Activated CD4-positive, alpha-beta memory T cell treated with anti-CD3 and anti-CD28 coated beads, Interleukin-2, amount 10 ng/mL, durations not matched to agents 7 days and 5 days (primary cell): ENCODE data around the gene TM9SF4. TPM values are rescaled to one million over a fixed set of nuclear protein-coding genes. Genes with fewer than 3 reads are reported as not detected.
A peak's percentile ranks its signal among the peaks of the same experiment; 100 is the strongest.

Source experiments
- CTCF ChIA-PET: fragments of 350-600 bp; sonication (Branson Sonifier 250); formaldehyde crosslinking; loops from one replicate; lab custom pipeline; 2021; ENCODE audit warnings: antibody characterized with exemption, inconsistent platforms; lab: Charles Lee
- POLR2A ChIA-PET: fragments of 350-600 bp; sonication (Branson Sonifier 250); formaldehyde crosslinking; loops from one replicate; lab custom pipeline; 2021; ENCODE audit warnings: antibody characterized with exemption; lab: Charles Lee
- DNase-seq: peaks from one replicate; pipeline ENCODE4 v3.0.0-alpha.2; 2020
- H3K27ac Mint-ChIP-seq: one replicate; pipeline ENCODE4 v1.8.0; 2021; ENCODE audit warnings: mild to moderate bottlenecking, mixed read lengths
- H3K27me3 Mint-ChIP-seq: one replicate; pipeline ENCODE4 v1.8.0; 2021; ENCODE audit warnings: mixed read lengths
- H3K36me3 Mint-ChIP-seq: one replicate; pipeline ENCODE4 v1.8.0; 2021; ENCODE audit warnings: low read depth, mixed read lengths
- H3K4me1 Mint-ChIP-seq: one replicate; pipeline ENCODE4 v1.8.0; 2021; ENCODE audit warnings: mixed read lengths
- H3K4me3 Mint-ChIP-seq: one replicate; pipeline ENCODE4 v1.8.0; 2021; ENCODE audit warnings: mild to moderate bottlenecking, mixed read lengths
- H3K9me3 Mint-ChIP-seq: one replicate; pipeline ENCODE4 v1.8.0; 2021; ENCODE audit warnings: mixed read lengths
- total RNA-seq, 2 experiments: library from RNA; stranded (reverse); gene quantifications; one replicate each; pipeline ENCODE4 v1.2.3, GENCODE V29; 2021

The TM9SF4 gene
- total RNA-seq, 2 experiments from 2014 or later: 37.6 to 38.6 TPM

DNA sequence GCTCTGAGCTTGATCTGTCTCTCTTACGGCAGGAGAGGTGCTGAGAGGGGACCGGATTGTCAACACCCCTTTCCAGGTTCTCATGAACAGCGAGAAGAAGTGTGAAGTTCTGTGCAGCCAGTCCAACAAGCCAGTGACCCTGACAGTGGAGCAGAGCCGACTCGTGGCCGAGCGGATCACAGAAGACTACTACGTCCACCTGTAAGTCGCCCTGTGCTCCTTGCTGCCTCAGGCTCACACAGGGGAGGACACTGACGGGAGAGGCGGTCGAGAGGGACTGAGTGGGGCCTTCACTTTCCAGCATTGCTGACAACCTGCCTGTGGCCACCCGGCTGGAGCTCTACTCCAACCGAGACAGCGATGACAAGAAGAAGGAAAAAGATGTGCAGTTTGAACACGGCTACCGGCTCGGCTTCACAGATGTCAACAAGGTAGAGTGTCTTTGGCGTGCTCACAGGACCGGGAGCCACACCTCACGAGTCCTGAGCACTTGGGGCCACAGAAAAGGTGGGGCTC is 32.0 kb downstream of the TM9SF4 start:
- Mint-ChIP-seq H3K9me3 (no peaks in the 10 kb centered on the region), H3K4me3 (no peak overlapping the region), H3K4me1 (no peaks in the 10 kb centered on the region), H3K27ac (no peak overlapping the region), H3K27me3 (no peaks in the 10 kb centered on the region), H3K36me3 (peaks cover 75% of the 10 kb centered on the region)
- no peak for DNase-seq
- ChIA-PET POLR2A (no interaction called here), CTCF (no interaction called here)

DNA sequence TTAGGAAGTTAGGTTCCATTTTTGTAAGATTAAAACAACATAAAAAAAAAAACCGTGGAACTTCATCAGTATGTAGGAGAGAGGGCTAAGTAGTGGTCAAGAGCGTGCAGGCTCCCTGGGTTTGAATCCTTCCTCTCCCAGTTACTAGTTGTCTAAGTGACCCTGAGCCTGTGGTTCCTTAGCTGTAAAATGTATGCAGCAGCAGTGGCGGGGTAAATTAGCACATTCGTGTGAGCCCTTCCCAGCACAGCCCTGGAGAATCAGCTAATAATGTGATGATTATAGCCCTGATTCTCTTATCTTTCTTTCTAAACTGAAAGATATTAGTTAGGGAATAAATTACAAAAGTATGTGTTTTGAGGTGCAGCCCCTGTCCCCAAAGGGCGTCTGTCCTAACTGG is 32.6 kb downstream of the TM9SF4 start:
- POLR2A ChIA-PET: no interaction called here
- CTCF ChIA-PET: no interaction called here

DNA sequence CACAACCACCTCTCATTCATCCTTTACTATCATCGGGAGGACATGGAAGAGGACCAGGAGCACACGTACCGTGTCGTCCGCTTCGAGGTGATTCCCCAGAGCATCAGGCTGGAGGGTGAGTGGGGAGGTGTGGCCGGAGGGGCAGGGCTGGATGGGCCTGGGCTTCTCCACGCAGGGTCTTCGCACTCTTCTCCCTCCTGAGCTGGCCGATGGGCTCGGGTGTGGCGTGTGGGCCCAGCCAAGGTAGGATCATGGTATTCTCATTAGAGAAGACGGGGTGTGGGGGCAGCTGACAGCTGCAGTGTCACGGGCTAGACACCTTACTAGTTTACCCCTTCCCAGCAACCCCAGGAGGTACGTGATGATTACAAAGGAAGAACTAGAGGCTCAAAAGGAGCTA is 33.5 kb downstream of the TM9SF4 start:
- Mint-ChIP-seq H3K36me3 (peaks cover 74% of the 10 kb centered on the region), H3K9me3 (no peaks in the 10 kb centered on the region), H3K27ac (no peak overlapping the region), H3K27me3 (no peaks in the 10 kb centered on the region), H3K4me1 (no peaks in the 10 kb centered on the region), H3K4me3 (no peak overlapping the region)
- CTCF ChIA-PET: no interaction called here
- POLR2A ChIA-PET: no interaction called here
- DNase-seq: no peak

More for the DNA sequence above, 32.6 kb downstream of the TM9SF4 start:
- DNase-seq: no peak
- Mint-ChIP-seq H3K4me3 (no peak overlapping the region), H3K27me3 (no peaks in the 10 kb centered on the region), H3K9me3 (no peaks in the 10 kb centered on the region), H3K27ac (no peak overlapping the region), H3K4me1 (no peaks in the 10 kb centered on the region), H3K36me3 (peaks cover 76% of the 10 kb centered on the region)

DNA sequence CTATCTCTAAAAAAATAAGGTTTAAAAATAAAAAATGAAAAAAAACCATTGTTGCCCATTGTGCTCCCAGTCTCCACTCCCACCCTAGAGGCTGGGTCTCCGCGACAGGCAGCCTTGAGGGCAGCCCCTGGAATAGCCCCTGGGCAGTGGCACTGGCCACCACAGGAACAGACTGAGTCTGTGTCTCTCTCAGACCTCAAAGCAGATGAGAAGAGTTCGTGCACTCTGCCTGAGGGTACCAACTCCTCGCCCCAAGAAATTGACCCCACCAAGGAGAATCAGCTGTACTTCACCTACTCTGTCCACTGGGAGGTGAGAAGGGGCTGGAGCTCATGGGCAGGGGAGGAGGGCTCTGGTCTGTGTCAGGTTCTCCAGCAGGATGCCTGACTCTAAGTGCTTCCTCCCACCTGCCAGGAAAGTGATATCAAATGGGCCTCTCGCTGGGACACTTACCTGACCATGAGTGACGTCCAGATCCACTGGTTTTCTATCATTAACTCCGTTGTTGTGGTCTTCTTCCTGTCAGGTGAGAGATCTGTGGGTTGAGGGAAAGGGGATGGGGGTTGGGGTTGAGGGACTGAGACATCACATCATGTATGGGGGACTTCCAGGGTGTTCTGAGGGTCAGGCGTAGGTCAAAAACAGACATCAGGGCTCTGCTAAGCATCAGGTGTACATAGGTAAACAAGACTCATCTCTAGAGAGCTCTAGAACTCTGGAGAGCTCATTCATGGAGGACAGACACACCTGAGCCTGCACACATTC is 35.6 kb downstream of the TM9SF4 start:
- DNase-seq: no peak
- no peak overlapping the region for H3K27ac Mint-ChIP-seq
- H3K27me3 Mint-ChIP-seq: no peaks in the 10 kb centered on the region
- no peaks in the 10 kb centered on the region for H3K9me3 Mint-ChIP-seq
- no peaks in the 10 kb centered on the region for H3K4me1 Mint-ChIP-seq
- H3K4me3 Mint-ChIP-seq: no peak overlapping the region
- ChIA-PET POLR2A (no interaction called here), CTCF (no interaction called here)
- H3K36me3 Mint-ChIP-seq: peaks cover 65% of the 10 kb centered on the region

DNA sequence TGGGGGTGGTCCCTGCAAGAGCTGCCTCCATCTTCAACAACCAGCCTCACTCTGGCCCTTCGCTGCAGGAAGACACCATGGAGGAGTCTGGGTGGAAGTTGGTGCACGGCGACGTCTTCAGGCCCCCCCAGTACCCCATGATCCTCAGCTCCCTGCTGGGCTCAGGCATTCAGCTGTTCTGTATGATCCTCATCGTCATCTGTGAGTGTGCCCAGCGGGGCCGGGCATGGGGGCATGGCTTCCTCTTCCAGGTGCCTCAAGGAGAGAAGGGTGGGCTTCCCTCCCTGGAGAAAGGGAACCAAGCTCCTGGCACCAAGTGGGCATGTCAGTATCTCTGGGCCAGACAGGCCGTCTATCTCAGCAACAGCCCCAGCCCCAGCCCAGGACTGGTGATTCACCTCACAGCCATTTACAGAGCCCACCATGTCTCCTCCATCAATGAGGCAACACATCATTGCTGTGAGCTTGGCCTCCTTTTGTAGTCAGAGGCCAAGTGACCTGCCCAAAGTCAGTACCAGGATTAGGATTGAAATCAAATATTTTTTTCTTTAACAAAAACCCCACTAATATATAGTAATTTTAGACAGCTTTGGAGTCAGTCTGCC is 40.2 kb downstream of the TM9SF4 start:
- H3K4me3 Mint-ChIP-seq: no peak overlapping the region
- no peaks in the 10 kb centered on the region for H3K9me3 Mint-ChIP-seq
- H3K36me3 Mint-ChIP-seq: peaks cover 55% of the 10 kb centered on the region
- H3K27ac Mint-ChIP-seq: no peak overlapping the region
- no peak for DNase-seq
- ChIA-PET CTCF (no interaction called here), POLR2A (no interaction called here)
- no peaks in the 10 kb centered on the region for H3K27me3 Mint-ChIP-seq
- H3K4me1 Mint-ChIP-seq: peaks cover 3% of the 10 kb centered on the region

DNA sequence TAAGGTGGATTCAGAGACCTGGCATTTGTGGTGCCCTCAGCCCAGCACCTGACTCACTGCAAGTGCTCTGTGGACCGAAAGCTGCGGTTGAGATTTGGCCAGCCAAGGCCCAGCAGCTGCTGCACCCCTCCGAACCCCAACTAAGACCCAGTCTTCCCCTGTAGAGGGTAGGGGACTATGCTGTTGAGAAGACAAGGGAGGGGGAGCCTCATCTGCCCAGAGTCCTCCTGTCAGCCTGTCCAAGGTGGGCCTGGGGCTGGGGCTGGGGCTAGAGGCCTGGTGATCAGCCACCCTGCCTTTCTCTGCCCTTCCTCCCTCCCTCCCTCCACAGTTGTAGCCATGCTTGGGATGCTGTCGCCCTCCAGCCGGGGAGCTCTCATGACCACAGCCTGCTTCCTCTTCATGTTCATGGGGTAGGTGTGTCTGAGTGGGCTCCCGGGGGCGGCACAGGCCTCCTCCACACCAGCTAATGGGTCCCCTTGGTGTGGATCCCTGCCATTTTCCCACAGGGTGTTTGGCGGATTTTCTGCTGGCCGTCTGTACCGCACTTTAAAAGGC is 40.9 kb downstream of the TM9SF4 start:
- H3K4me1 Mint-ChIP-seq: peaks cover 3% of the 10 kb centered on the region
- H3K36me3 Mint-ChIP-seq: peaks cover 54% of the 10 kb centered on the region
- CTCF ChIA-PET: no interaction called here
- DNase-seq: no peak
- no peak overlapping the region for H3K4me3 Mint-ChIP-seq
- POLR2A ChIA-PET: interaction anchor here (0.5 kb wide), 1 partner anchor 41 kb away, joined by 3 read pairs; the partner anchor contains the start of gene TM9SF4
- H3K9me3 Mint-ChIP-seq: no peaks in the 10 kb centered on the region
- H3K27ac Mint-ChIP-seq: no peak overlapping the region
- no peaks in the 10 kb centered on the region for H3K27me3 Mint-ChIP-seq

DNA sequence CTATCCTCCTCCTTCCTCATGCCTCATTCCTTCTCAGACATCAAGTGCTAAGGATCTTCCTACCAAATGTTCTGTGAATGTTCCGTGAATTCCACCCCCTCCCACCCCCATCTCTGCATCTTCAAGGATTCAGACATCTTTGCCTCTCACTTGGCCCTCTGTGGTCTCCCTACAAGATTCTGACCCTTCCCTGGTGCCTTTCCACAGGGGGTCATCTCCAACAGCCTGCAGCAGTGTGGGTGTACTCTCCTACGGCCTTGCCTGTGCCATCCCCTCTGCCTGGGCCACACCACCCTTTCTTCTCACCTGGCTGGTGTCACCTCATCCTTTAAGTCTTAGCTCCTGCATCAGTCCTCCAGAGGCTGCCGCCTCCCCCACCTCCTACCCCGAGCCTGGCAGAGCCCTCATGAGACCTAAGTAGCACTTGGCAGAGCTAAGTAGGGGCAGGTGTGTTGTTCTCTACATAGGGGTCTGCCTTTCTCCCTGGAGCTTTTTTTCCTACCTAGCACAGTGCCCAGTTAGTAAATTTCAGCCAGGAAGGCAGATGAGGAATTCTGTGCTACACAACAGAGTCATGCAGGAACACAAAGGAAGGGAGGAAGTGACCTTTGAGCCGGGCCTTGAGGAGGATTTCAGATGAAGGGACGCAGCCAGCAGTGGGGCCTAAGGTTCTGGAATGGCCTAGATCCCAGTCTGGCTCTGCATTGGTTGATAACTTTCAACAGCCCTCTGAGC is 43.1 kb downstream of the TM9SF4 start:
- Mint-ChIP-seq H3K27me3 (no peaks in the 10 kb centered on the region), H3K27ac (no peak overlapping the region), H3K4me1 (peaks cover 3% of the 10 kb centered on the region), H3K36me3 (peaks cover 43% of the 10 kb centered on the region), H3K4me3 (no peak overlapping the region), H3K9me3 (no peaks in the 10 kb centered on the region)
- POLR2A ChIA-PET: no interaction called here
- CTCF ChIA-PET: no interaction called here
- DNase-seq: no peak

DNA sequence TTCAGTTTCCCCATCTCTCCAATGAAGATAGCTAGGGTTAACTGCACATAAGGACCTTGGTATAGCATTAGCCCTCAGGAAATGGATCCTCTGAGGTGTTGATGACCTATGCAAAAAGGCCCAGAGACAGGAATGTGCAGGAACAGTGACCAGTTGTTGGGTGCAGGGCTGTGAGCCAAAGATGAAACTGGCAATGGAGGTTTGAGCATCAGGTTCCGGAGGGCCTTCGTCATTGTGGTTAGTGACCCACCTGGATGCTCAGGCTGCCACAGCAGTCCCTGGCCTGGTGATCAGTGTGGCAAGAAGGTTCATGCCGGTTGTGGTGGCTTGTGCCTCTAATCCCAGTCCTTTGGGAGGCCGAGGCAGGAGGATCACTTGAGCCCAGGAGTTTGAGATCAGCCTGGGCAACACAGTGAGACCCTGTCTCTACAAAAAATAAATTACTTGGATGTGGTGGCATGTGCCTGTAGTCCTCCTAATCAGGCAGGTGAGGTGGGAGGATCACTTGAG is 43.7 kb downstream of the TM9SF4 start:
- CTCF ChIA-PET: no interaction called here

DNA sequence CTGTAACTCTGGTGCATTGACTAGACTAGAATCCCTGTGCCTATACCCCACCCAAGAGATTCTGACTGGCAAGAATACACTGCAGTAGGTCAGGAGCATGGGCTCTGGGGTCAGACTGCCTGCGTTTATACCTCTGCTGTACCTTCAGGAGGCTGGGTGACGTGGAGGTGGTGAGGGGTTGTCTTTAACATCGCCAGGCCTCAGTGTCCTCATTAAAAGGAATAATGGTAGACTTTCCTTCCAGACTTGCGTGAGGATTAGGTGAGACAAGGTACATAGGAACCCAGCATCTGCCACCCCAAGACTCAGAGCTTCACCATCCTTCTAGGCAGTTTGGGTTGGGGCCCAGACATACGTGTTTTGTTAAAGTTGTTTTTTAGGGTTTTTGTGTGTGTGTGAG is 44.3 kb downstream of the TM9SF4 start:
- Mint-ChIP-seq H3K27me3 (no peaks in the 10 kb centered on the region), H3K36me3 (peaks cover 48% of the 10 kb centered on the region), H3K9me3 (no peaks in the 10 kb centered on the region), H3K4me3 (no peak overlapping the region), H3K4me1 (peaks cover 3% of the 10 kb centered on the region), H3K27ac (no peak overlapping the region)
- CTCF ChIA-PET: no interaction called here
- POLR2A ChIA-PET: no interaction called here
- DNase-seq: no peak

More for the DNA sequence above, 43.7 kb downstream of the TM9SF4 start:
- Mint-ChIP-seq H3K27ac (no peak overlapping the region), H3K4me1 (peaks cover 3% of the 10 kb centered on the region), H3K4me3 (no peak overlapping the region), H3K36me3 (peaks cover 47% of the 10 kb centered on the region), H3K9me3 (no peaks in the 10 kb centered on the region), H3K27me3 (no peaks in the 10 kb centered on the region)
- POLR2A ChIA-PET: no interaction called here
- no peak for DNase-seq

DNA sequence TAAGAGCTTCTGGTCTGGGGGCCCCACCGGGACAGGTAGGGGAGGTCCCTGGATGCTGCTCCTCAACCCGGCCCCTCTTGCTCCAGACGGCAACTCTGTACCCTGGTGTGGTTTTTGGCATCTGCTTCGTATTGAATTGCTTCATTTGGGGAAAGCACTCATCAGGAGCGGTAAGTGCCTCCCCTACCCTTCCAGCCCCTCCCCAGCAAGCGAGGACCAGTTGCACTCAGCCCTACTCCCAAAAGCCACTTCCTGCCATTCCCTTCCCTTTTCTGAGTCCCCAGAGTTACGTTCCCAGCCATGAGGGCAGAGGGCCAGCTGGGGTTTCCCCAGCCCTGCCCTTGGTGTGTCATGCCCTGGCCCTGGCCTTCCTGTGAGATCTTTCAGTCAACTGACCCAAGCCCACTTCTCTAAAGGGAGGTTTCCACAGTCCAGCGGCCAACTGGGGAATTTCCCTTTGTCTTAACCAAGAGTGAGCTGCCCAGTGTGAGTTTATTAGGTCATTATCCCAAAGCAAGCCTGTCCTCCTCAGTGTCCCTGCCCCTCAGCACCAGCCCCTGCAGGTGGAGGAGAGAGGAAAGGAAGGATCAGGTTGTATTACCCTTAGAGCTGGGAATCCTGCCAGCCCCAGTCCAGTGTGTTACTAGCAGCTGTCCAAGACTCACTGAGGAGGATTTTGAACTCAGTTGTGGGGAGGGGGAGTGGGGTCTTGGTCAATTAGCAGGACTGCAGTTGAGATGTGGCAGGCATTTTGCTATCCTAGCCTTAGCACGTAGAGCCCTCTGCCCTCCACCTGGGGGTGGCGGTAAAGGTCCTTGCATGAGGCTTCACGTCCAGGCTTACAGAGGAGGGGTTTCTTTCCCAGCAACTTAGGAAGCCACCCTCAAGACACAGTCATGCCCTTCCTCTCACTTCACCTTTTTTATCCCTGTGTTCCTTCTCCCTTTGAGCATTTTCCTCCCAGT is 45.8 kb downstream of the TM9SF4 start:
- no peak overlapping the region for H3K4me3 Mint-ChIP-seq
- no peak overlapping the region for H3K27ac Mint-ChIP-seq
- POLR2A ChIA-PET: no interaction called here
- H3K27me3 Mint-ChIP-seq: no peaks in the 10 kb centered on the region
- peak; percentile 24 for DNase-seq
- peaks cover 55% of the 10 kb centered on the region for H3K36me3 Mint-ChIP-seq
- CTCF ChIA-PET: no interaction called here
- H3K9me3 Mint-ChIP-seq: no peaks in the 10 kb centered on the region
- H3K4me1 Mint-ChIP-seq: peaks cover 3% of the 10 kb centered on the region

DNA sequence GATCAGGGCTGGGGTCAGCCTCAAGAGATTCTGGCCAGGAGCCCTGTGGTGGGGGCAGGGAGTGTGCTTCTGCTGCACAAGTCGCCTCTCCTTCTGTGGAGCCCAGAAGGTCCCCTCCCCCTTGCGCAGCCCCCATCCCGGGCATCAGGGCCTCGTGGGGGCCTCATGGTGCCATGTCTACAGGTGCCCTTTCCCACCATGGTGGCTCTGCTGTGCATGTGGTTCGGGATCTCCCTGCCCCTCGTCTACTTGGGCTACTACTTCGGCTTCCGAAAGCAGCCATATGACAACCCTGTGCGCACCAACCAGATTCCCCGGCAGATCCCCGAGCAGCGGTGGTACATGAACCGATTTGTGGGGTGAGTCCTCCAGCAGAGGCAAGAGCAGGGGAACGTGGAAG is 48.1 kb downstream of the TM9SF4 start:
- no peak overlapping the region for H3K4me3 Mint-ChIP-seq
- POLR2A ChIA-PET: no interaction called here
- H3K4me1 Mint-ChIP-seq: peaks cover 2% of the 10 kb centered on the region
- H3K27me3 Mint-ChIP-seq: no peaks in the 10 kb centered on the region
- no peak for DNase-seq
- no peak overlapping the region for H3K27ac Mint-ChIP-seq
- CTCF ChIA-PET: no interaction called here
- H3K36me3 Mint-ChIP-seq: peaks cover 58% of the 10 kb centered on the region
- no peaks in the 10 kb centered on the region for H3K9me3 Mint-ChIP-seq

DNA sequence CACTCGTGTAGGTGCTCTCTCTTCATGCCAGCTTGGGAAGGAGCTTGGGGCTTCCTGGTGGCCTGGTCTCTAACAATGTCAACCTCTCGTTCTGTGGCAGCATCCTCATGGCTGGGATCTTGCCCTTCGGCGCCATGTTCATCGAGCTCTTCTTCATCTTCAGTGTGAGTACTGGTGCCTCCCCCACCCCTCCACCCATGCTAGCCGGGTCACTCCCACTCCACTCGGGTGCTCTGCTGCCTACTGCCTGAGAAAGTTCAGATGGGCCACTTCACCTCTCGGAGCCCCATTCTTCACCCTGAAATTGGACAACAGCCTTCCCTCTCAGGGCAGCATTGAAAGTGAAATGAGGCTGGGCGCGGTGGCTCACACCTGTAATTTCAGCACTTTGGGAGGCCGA is 48.8 kb downstream of the TM9SF4 start:
- POLR2A ChIA-PET: no interaction called here
- CTCF ChIA-PET: no interaction called here
- Mint-ChIP-seq H3K27me3 (no peaks in the 10 kb centered on the region), H3K9me3 (no peaks in the 10 kb centered on the region), H3K36me3 (peaks cover 57% of the 10 kb centered on the region), H3K27ac (no peak overlapping the region), H3K4me3 (no peak overlapping the region), H3K4me1 (peaks cover 2% of the 10 kb centered on the region)
- no peak for DNase-seq
